ENCODE measurements around the gene HAP1.

- TF ChIP-seq POLR2A (IDR thresholded peaks at IDR 0.05): peak in 1 of 3 donors; percentile 4
- peak; percentile 38 to 73 (median 66) for TF ChIP-seq CTCF (IDR thresholded peaks at IDR 0.05 in 8 of 11, conservative IDR thresholded peaks at IDR 0.05 in 3 of 11)
Measured at GRCh38 chr17:41689497-41690299, 44.7 kb downstream of the HAP1 start.
